K562 (cell line): ENCODE results near the gene EIF4E. TPM values are rescaled to one million over a fixed set of nuclear protein-coding genes. Genes with fewer than 3 reads are reported as not detected.
"Not testable (repeated sequence)": the region's sequence is repeated elsewhere in the genome, so short reads cannot be mapped to it uniquely, and the experiment has no call there.

Experiments
- ATAC-seq: fragments of 200-7000 bp; cut with Tn5 transposase; 3 replicates; pipeline ENCODE4 v1.9.1; 2020; ENCODE audit warnings: moderate library complexity
- BruUV-seq: library from RNA; stranded (reverse); fragments of 400-500 nt; replicated peaks from 2 replicates; lab custom pipeline; 2021; lab: Mats Ljungman, UMichigan
- CTCF ChIA-PET: fragments of 300-600 bp; formaldehyde crosslinking; extraction: SDS; loops from one replicate; lab custom pipeline; 2021; ENCODE audit warnings: low intra/inter-chr PET ratio; lab: Yijun Ruan, JAX
- POLR2A ChIA-PET: fragments of 300-600, 350-650 bp; sonication (Branson Sonifier 250); formaldehyde crosslinking; extraction: SDS; loops from one replicate; lab custom pipeline; 2021; ENCODE audit warnings: antibody characterized with exemption, inconsistent platforms; lab: Yijun Ruan, JAX
- DNase-seq, 4 experiments: peaks; one replicate each; pipeline versions ENCODE4 v3.0.0 to v3.0.0-alpha.2; 2011 to 2018; ENCODE audit warnings: low spot score in 3 of 4, mixed read lengths in 3 of 4; ENCODE audit errors: extremely low read depth in 1 of 4
- FAIRE-seq: peaks from 2 replicates; lab custom pipeline; 2011; peaks lifted over from hg19 to GRCh38; lab: Jason Lieb, UNC
- H2AFZ ChIP-seq: 2 replicates; pipeline ENCODE4 v1.6.0; 2011; ENCODE audit warnings: low read depth, low read length, control low read depth, inconsistent platforms
- H3K27ac ChIP-seq: fragments of 200-600 bp; 3 replicates; pipeline ENCODE4 v1.8.0; 2011; ENCODE audit warnings: low read depth, mild to moderate bottlenecking, control low read depth, inconsistent platforms, low read length, moderate library complexity, mixed read lengths; ENCODE audit errors: extremely low read depth
- H3K27me3 ChIP-seq, 2 experiments: fragments of 300-600 bp in 1 of 2; 2 replicates in 1 of 2; 3 replicates in 1 of 2; pipeline versions ENCODE4 v1.6.0 to v1.8.0; 2011; ENCODE audit warnings: inconsistent platforms in 2 of 2, low read length in 2 of 2, mild to moderate bottlenecking in 1 of 2, mixed read lengths in 1 of 2, moderate library complexity in 1 of 2; ENCODE audit not compliant: control insufficient read depth in 2 of 2, insufficient read depth in 2 of 2
- H3K36me3 ChIP-seq: fragments of 300-600 bp; 3 replicates; pipeline ENCODE4 v1.8.0; 2011; ENCODE audit warnings: mild to moderate bottlenecking, low read length, inconsistent platforms; ENCODE audit not compliant: control insufficient read depth, insufficient read depth
- H3K4me1 ChIP-seq, 2 experiments: fragments of 200-600 bp in 1 of 2; replicated peaks in 1 of 2; 2 replicates in 1 of 2; 3 replicates in 1 of 2; pipeline versions ENCODE4 v1.5.1 to v1.8.0; 2011; ENCODE audit warnings: inconsistent platforms in 2 of 2, low read length in 2 of 2, mild to moderate bottlenecking in 1 of 2, mixed read lengths in 1 of 2, moderate library complexity in 1 of 2; ENCODE audit not compliant: control insufficient read depth in 2 of 2, insufficient read depth in 2 of 2
- H3K4me2 ChIP-seq: 2 replicates; pipeline ENCODE4 v1.6.1; 2011; ENCODE audit warnings: low read length, control low read depth, inconsistent platforms, mixed read lengths; ENCODE audit not compliant: insufficient read depth
- H3K4me3 ChIP-seq: fragments of 200-600 bp; sonication (generic), shearing (Covaris generic); 2 replicates; pipeline ENCODE4 v1.5.1; 2016; ENCODE audit warnings: control low read depth, inconsistent platforms
- H3K79me2 ChIP-seq: fragments of 200-600 bp; 3 replicates; pipeline ENCODE4 v1.8.0; 2011; ENCODE audit warnings: low read length, inconsistent platforms; ENCODE audit not compliant: control insufficient read depth, insufficient read depth
- H3K9ac ChIP-seq, 2 experiments: 2 replicates each; pipeline versions ENCODE4 v1.6.0 to v1.6.1; 2011; ENCODE audit warnings: low read depth in 2 of 2, low read length in 2 of 2, control low read depth in 1 of 2, inconsistent platforms in 1 of 2, mild to moderate bottlenecking in 1 of 2, mixed read lengths in 1 of 2; ENCODE audit not compliant: insufficient read depth in 1 of 2
- H3K9me1 ChIP-seq: one replicate; pipeline ENCODE4 v1.6.0; 2011; ENCODE audit warnings: inconsistent platforms, mild to moderate bottlenecking, low read length, moderate library complexity; ENCODE audit not compliant: control insufficient read depth, insufficient read depth
- H3K9me3 ChIP-seq: replicated peaks from 2 replicates; pipeline ENCODE4 v1.5.1; 2011; ENCODE audit warnings: low read depth, low read length, inconsistent platforms; ENCODE audit not compliant: control insufficient read depth, insufficient read depth
- H4K20me1 ChIP-seq: replicated peaks from 2 replicates; pipeline ENCODE4 v1.6.1; 2011; ENCODE audit warnings: low read length, inconsistent platforms, mixed read lengths; ENCODE audit not compliant: control insufficient read depth, insufficient read depth
- ADNP ChIP-seq: fragments of 200-800 bp; sonication (Bioruptor generic); IDR thresholded peaks from 2 replicates; pipeline ENCODE4 v1.6.1; 2016; ENCODE audit warnings: missing genetic modification characterization, missing compliant biosample characterization
- BCLAF1 ChIP-seq, 2 experiments: fragments of 450-650 bp in 1 of 2; IDR thresholded peaks; 2 replicates each; pipeline ENCODE4 v1.6.1; 2011 to 2017; ENCODE audit warnings: low read depth in 2 of 2, antibody characterized with exemption in 1 of 2, borderline replicate concordance in 1 of 2, low read length in 1 of 2, mild to moderate bottlenecking in 1 of 2, mixed read lengths in 1 of 2; ENCODE audit not compliant: control insufficient read depth in 1 of 2
- CC2D1A ChIP-seq: fragments of 450-650 bp; IDR thresholded peaks from 2 replicates; pipeline ENCODE4 v1.6.1; 2017; ENCODE audit warnings: mild to moderate bottlenecking
- CREM ChIP-seq: IDR thresholded peaks from 2 replicates; pipeline ENCODE4 v1.6.1; 2014; ENCODE audit warnings: antibody characterized with exemption, low read depth
- FOXM1 ChIP-seq, 2 experiments: fragments of 450-650 bp in 1 of 2; sonication (generic) in 1 of 2; formaldehyde crosslinking in 1 of 2; IDR thresholded peaks; 2 replicates each; pipeline versions ENCODE4 v1.6.1 to v1.9.0; 2017 to 2022; ENCODE audit warnings: low read depth in 2 of 2, mild to moderate bottlenecking in 2 of 2, missing genetic modification reagents in 1 of 2, moderate library complexity in 1 of 2
- JUNB ChIP-seq: fragments of 450-650 bp; formaldehyde crosslinking; conservative IDR thresholded peaks from 2 replicates; pipeline ENCODE4 v1.4.0; 2020; ENCODE audit warnings: mild to moderate bottlenecking
- MTA3 ChIP-seq: fragments of 450-650 bp; formaldehyde crosslinking; IDR thresholded peaks from 2 replicates; pipeline ENCODE4 v1.6.1; 2017; ENCODE audit warnings: mild to moderate bottlenecking, borderline replicate concordance
- NCOR1 ChIP-seq: fragments of 450-650 bp; IDR thresholded peaks from 2 replicates; pipeline ENCODE4 v1.6.1; 2016; ENCODE audit warnings: mild to moderate bottlenecking, moderate library complexity
- SMARCA4 ChIP-seq: fragments of 450-650 bp; IDR thresholded peaks from 2 replicates; pipeline ENCODE4 v1.6.1; 2016
- SMARCE1 ChIP-seq: fragments of 450-650 bp; IDR thresholded peaks from 2 replicates; pipeline ENCODE4 v1.7.1; 2016; ENCODE audit warnings: mild to moderate bottlenecking
- SNAPC5 ChIP-seq: fragments of 250-450 bp; sonication (Bioruptor Pico); IDR thresholded peaks from 2 replicates; pipeline ENCODE4 v1.8.0; 2021; ENCODE audit warnings: moderate library complexity, mild to moderate bottlenecking, inconsistent platforms
- ZNF384 ChIP-seq: IDR thresholded peaks from 2 replicates; pipeline ENCODE4 v1.6.1; 2012; ENCODE audit warnings: low read depth, low read length, improper control_type of control experiment
- in situ Hi-C: fragments of 300-500 bp; cut with MboI; formaldehyde crosslinking; loops from 4 replicates; pipeline ENCODE4 v1.15.0; 2018; ENCODE audit warnings: inconsistent platforms, mixed read lengths
- intact Hi-C: fragments of 100-400 bp; cut with micrococcal nuclease; formaldehyde crosslinking; loops from 2 replicates; pipeline ENCODE4 v1.14.2; 2022
- polyA plus RNA-seq, 8 experiments: library from polyadenylated mRNA; depleted of rRNA in 4 of 8; stranded (reverse) in 5 of 8; unstranded in 3 of 8; fragments of >200 nt; fragmentation: Nextera tagmentation in 2 of 8; fragmentation: Illumina TruSeq in 1 of 8; extraction: Ambion mirVana in 2 of 8; extraction: Trizol in 1 of 8; gene quantifications; 2 replicates each; pipeline versions ENCODE4 v1.2.1 to v1.2.3, GENCODE V29; 2011 to 2014; ENCODE audit warnings: inconsistent platforms in 1 of 8, missing spikeins in 1 of 8
- total RNA-seq, 7 experiments: library from RNA; depleted of rRNA in 6 of 7; stranded (reverse); fragments of >200 nt in 6 of 7; fragmentation: Illumina TruSeq in 2 of 7; extraction: Trizol in 2 of 7; gene quantifications; 2 replicates each; pipeline versions ENCODE4 v1.2.1 to v1.2.3, GENCODE V29; 2011 to 2021; ENCODE audit warnings: low replicate concordance in 1 of 7

EIF4E gene
- total and polyA plus RNA-seq, 9 of the 15 experiments (the other 6 are each of a cell fraction or from before 2014, with no cell fraction given), result 164 to 489 (median 179) TPM

GRCh38 chr4:98880884-98881283, 48.0 kb downstream of the EIF4E start (continued):
- TF ChIP-seq FOXM1 (IDR thresholded peaks at IDR 0.05; ENCODE audit: low read depth), result peak; percentile 63
- not testable (repeated sequence) for TF ChIP-seq FOXM1 (CRISPR knock-in tag; IDR thresholded peaks at IDR 0.05; ENCODE audit: low read depth)
- TF ChIP-seq SMARCE1, result peak; percentile 53; the same call in 1 of the 2 replicates
- peak; percentile 61 for TF ChIP-seq SMARCA4
- peak; percentile 47 for TF ChIP-seq NCOR1
- peak; percentile 65 for TF ChIP-seq CC2D1A
- TF ChIP-seq ZNF384, result peak; percentile 29; the same call in 1 of the 2 replicates
- TF ChIP-seq ADNP (tag), result 0 out of 2 replicates have a peak, but pooled peaks have one; percentile 3

GRCh38 chr4:98879515-98879914, 49.4 kb downstream of the EIF4E start:
- H3K9me3 ChIP-seq, result no peaks in the 10 kb centered on the region
- FAIRE-seq (no peak), DNase-seq (no peak), ATAC-seq (no peak)
- H3K79me2 ChIP-seq, result peaks cover 21% of the 10 kb centered on the region
- peaks cover 10 to 19% of the 10 kb centered on the region in 2 experiments; a peak in 4 of 5 replicates for H3K4me1 ChIP-seq
- in situ Hi-C loops (no loop called here), intact Hi-C loops (no loop called here)
- ChIA-PET POLR2A (no interaction called here), CTCF (no interaction called here)
- H3K36me3 ChIP-seq, result peaks cover 55% of the 10 kb centered on the region
- no peak overlapping the region for H2AFZ ChIP-seq
- H4K20me1 ChIP-seq, result no peaks in the 10 kb centered on the region
- H3K9me1 ChIP-seq, result no peaks in the 10 kb centered on the region
- H3K4me3 ChIP-seq, result no peak overlapping the region
- no peak for TF ChIP-seq MTA3
- TF ChIP-seq SNAPC5 (CRISPR knock-in tag), result no peak
- no peak for TF ChIP-seq BCLAF1 (IDR thresholded peaks at IDR 0.05; ENCODE audit: borderline replicate concordance in 1 of 2, control insufficient read depth in 1 of 2, low read depth in 2 of 2, low read length in 1 of 2)
- no peak for TF ChIP-seq JUNB (CRISPR knock-in tag)
- TF ChIP-seq CREM, result no peak
- no TSS peak for BruUV-seq
- H3K27ac ChIP-seq, result peak overlapping the region; percentile 52; the same call in 1 of the 3 replicates
- no peaks in the 10 kb centered on the region for H3K27me3 ChIP-seq
- H3K9ac ChIP-seq, result no peak overlapping the region
- H3K4me2 ChIP-seq, result no peak overlapping the region
